Type B pancreatic cell (in vitro differentiated cells): ENCODE data around the gene HMCN1. TPM values are rescaled to one million over a fixed set of nuclear protein-coding genes. Genes with fewer than 3 reads are reported as not detected.

Experiments
- DNase-seq: peaks from one replicate; pipeline ENCODE4 v3.0.0; 2021; ENCODE audit warnings: mixed read lengths; ENCODE audit not compliant: unreplicated experiment; ENCODE audit errors: extremely low spot score
- H3K27ac Mint-ChIP-seq: 2 replicates; pipeline ENCODE4 v1.8.0; 2021; ENCODE audit warnings: mild to moderate bottlenecking, mixed read lengths
- H3K27me3 Mint-ChIP-seq: 2 replicates; pipeline ENCODE4 v1.8.0; 2021; ENCODE audit warnings: mixed read lengths
- H3K36me3 Mint-ChIP-seq: 2 replicates; pipeline ENCODE4 v1.8.0; 2021; ENCODE audit warnings: mixed read lengths
- H3K4me1 Mint-ChIP-seq: one replicate; pipeline ENCODE4 v1.8.0; 2021; ENCODE audit warnings: mixed read lengths; ENCODE audit not compliant: unreplicated experiment
- H3K4me3 Mint-ChIP-seq: 2 replicates; pipeline ENCODE4 v1.8.0; 2021; ENCODE audit warnings: mild to moderate bottlenecking, mixed read lengths
- H3K9me3 Mint-ChIP-seq: 2 replicates; pipeline ENCODE4 v1.8.0; 2021; ENCODE audit warnings: mixed read lengths
- total RNA-seq: library from RNA; stranded (reverse); gene quantifications from 2 replicates; pipeline ENCODE4 v1.2.1, GENCODE V29; 2021; ENCODE audit warnings: low replicate concordance
- TF ChIP-seq, protein P1 (sequence below): fragments of 200-600 bp; sonication (generic); conservative IDR thresholded peaks from 2 replicates; pipeline ENCODE4 v1.5.0; 2021; ENCODE audit warnings: antibody characterized with exemption, mild to moderate bottlenecking

Gene HMCN1
- total RNA-seq, 1 donor from 2014 or later: 13.2 TPM

GRCh38 chr1:185840880-185841279, 106.7 kb downstream of the HMCN1 start:
- no peaks in the 10 kb centered on the region for H3K9me3 Mint-ChIP-seq
- TF ChIP-seq, protein P1, sequence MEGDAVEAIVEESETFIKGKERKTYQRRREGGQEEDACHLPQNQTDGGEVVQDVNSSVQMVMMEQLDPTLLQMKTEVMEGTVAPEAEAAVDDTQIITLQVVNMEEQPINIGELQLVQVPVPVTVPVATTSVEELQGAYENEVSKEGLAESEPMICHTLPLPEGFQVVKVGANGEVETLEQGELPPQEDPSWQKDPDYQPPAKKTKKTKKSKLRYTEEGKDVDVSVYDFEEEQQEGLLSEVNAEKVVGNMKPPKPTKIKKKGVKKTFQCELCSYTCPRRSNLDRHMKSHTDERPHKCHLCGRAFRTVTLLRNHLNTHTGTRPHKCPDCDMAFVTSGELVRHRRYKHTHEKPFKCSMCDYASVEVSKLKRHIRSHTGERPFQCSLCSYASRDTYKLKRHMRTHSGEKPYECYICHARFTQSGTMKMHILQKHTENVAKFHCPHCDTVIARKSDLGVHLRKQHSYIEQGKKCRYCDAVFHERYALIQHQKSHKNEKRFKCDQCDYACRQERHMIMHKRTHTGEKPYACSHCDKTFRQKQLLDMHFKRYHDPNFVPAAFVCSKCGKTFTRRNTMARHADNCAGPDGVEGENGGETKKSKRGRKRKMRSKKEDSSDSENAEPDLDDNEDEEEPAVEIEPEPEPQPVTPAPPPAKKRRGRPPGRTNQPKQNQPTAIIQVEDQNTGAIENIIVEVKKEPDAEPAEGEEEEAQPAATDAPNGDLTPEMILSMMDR: no peak

DNA sequence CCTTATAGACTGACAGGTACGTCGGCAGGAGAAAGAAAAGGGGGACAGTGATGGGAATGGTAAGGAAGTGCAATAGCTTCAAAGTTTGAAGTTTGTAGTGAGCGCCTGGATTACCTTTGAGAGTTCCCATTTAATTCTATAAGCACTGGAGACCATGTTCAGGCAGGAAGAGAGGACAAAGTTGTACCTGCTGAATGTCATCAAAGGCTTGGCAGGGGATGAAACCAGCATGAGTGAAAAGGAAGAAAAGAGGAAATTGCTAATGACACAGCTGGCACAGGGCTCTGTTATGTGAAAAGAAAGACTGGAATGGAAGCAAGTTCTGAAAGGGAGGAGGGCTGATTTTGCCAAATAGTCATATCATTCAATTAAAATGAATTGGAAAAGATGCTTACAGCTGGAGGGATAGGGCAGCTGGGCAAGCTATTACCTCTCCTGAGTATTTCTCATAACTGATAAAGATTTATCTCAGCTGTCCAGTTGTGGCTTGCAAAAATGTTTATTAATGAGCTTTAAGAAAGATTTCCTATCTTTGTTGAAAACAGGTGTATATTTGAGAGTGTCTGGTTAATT, 109.2 kb downstream of the HMCN1 start:
- Mint-ChIP-seq H3K4me1 (no peaks in the 10 kb centered on the region), H3K27me3 (no peaks in the 10 kb centered on the region), H3K36me3 (no peaks in the 10 kb centered on the region), H3K4me3 (no peak overlapping the region), H3K9me3 (no peaks in the 10 kb centered on the region), H3K27ac (no peak overlapping the region)
- no peak for DNase-seq
- TF ChIP-seq, protein P1: no peak

More at GRCh38 chr1:185840880-185841279, 106.7 kb downstream of the HMCN1 start:
- Mint-ChIP-seq H3K36me3 (no peaks in the 10 kb centered on the region), H3K4me1 (no peaks in the 10 kb centered on the region), H3K4me3 (no peak overlapping the region), H3K27ac (no peak overlapping the region), H3K27me3 (no peaks in the 10 kb centered on the region)
- DNase-seq: no peak

DNA sequence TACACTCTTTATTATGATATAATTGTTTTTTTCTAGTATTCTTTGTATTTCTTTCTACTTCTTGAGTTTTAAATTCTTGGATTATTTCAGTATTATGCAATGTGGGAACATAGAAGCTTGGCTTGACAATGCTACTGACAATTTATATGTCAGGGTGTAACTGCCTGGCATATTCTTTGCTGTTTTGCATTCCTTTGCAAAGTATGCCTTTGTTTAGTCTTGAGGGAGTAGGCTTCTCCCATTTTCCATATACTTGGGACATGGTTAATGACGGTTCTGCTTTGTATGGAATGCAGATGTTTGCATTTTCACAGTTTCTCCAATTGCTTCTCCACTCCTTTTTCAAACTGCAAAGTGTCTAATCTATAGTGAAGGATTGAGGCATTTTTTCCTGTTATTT, 109.8 kb downstream of the HMCN1 start:
- Mint-ChIP-seq H3K4me1 (no peaks in the 10 kb centered on the region), H3K27ac (no peak overlapping the region), H3K36me3 (no peaks in the 10 kb centered on the region), H3K27me3 (no peaks in the 10 kb centered on the region), H3K9me3 (no peaks in the 10 kb centered on the region), H3K4me3 (no peak overlapping the region)
- TF ChIP-seq, protein P1: no peak
- no peak for DNase-seq

GRCh38 chr1:185846672-185847444, 112.7 kb downstream of the HMCN1 start:
- no peaks in the 10 kb centered on the region for H3K36me3 Mint-ChIP-seq
- H3K27ac Mint-ChIP-seq: no peak overlapping the region
- no peaks in the 10 kb centered on the region for H3K27me3 Mint-ChIP-seq
- TF ChIP-seq, protein P1: no peak
- no peaks in the 10 kb centered on the region for H3K9me3 Mint-ChIP-seq
- no peak overlapping the region for H3K4me3 Mint-ChIP-seq
- no peaks in the 10 kb centered on the region for H3K4me1 Mint-ChIP-seq
- DNase-seq: no peak

GRCh38 chr1:185849014-185849413, 114.8 kb downstream of the HMCN1 start:
- Mint-ChIP-seq H3K4me3 (no peak overlapping the region), H3K36me3 (no peaks in the 10 kb centered on the region), H3K4me1 (no peaks in the 10 kb centered on the region), H3K27me3 (no peaks in the 10 kb centered on the region), H3K9me3 (no peaks in the 10 kb centered on the region), H3K27ac (no peak overlapping the region)
- no peak for DNase-seq
- TF ChIP-seq, protein P1: no peak
